Endodermal cell (in vitro differentiated cells): ENCODE results near the gene AK4. TPM values are rescaled to one million over a fixed set of nuclear protein-coding genes. Genes with fewer than 3 reads are reported as not detected.

Experiments used
- DNase-seq: peaks from one replicate; pipeline ENCODE4 v3.0.0-alpha.2; 2017
- H3K27ac ChIP-seq: 2 replicates; pipeline ENCODE4 v1.5.1; 2013; ENCODE audit warnings: mild to moderate bottlenecking, low read depth, low read length, moderate library complexity
- H3K27me3 ChIP-seq: 2 replicates; pipeline ENCODE4 v1.6.1; 2013; ENCODE audit warnings: mild to moderate bottlenecking, low read length, moderate library complexity; ENCODE audit not compliant: insufficient read depth, control insufficient read depth, poor library complexity, severe bottlenecking
- H3K36me3 ChIP-seq: 2 replicates; pipeline ENCODE4 v1.7.0; 2013; ENCODE audit warnings: mild to moderate bottlenecking, low read length, moderate library complexity; ENCODE audit not compliant: control insufficient read depth, insufficient read depth
- H3K4me1 ChIP-seq: one replicate; pipeline ENCODE4 v1.7.0; 2013; ENCODE audit warnings: low read length; ENCODE audit not compliant: control insufficient read depth, insufficient read depth
- H3K4me3 ChIP-seq: 2 replicates; pipeline ENCODE4 v1.5.1; 2013; ENCODE audit warnings: mild to moderate bottlenecking, low read length, moderate library complexity
- H3K9ac ChIP-seq: 2 replicates; pipeline ENCODE4 v1.6.1; 2013; ENCODE audit warnings: mild to moderate bottlenecking, low read length, moderate library complexity; ENCODE audit not compliant: poor library complexity, severe bottlenecking; ENCODE audit errors: extremely low read depth
- H3K9me3 ChIP-seq: 2 replicates; pipeline ENCODE4 v1.6.1; 2013; ENCODE audit warnings: mild to moderate bottlenecking, low read length, moderate library complexity; ENCODE audit not compliant: control insufficient read depth
- H3K27ac Mint-ChIP-seq: 2 replicates; pipeline ENCODE4 v1.8.0; 2020; ENCODE audit warnings: mixed read lengths
- H3K27me3 Mint-ChIP-seq: 2 replicates; pipeline ENCODE4 v1.8.0; 2021; ENCODE audit warnings: mild to moderate bottlenecking, mixed read lengths; ENCODE audit not compliant: insufficient read depth
- H3K36me3 Mint-ChIP-seq: 2 replicates; pipeline ENCODE4 v1.8.0; 2020; ENCODE audit warnings: low read depth, mixed read lengths
- H3K4me1 Mint-ChIP-seq: 2 replicates; pipeline ENCODE4 v1.8.0; 2020; ENCODE audit warnings: mixed read lengths
- H3K4me3 Mint-ChIP-seq: 2 replicates; pipeline ENCODE4 v1.8.0; 2020; ENCODE audit warnings: mild to moderate bottlenecking, moderate library complexity, mixed read lengths
- H3K9me3 Mint-ChIP-seq: 2 replicates; pipeline ENCODE4 v1.8.0; 2020; ENCODE audit warnings: mild to moderate bottlenecking, mixed read lengths
- WGBS, 2 experiments: methylation state at CpG; one replicate each; pipeline versions ENCODE4 v1.1.5 to v1.1.7; 2013; ENCODE audit warnings: missing lambda C conversion rate in 2 of 2, mixed read lengths in 1 of 2; ENCODE audit not compliant: insufficient coverage in 1 of 2, insufficient read length in 1 of 2; 5-methylcytosine and 5-hydroxymethylcytosine counted together
- total RNA-seq, 2 donors: library from RNA; stranded (reverse); fragmentation: NEBNext Ultra II Directional in 1 of 2; extraction: Animal tissue kit (Norgen Biotek cat#: 25700) in 1 of 2; gene quantifications; 2 replicates in 1 of 2; 3 replicates in 1 of 2; pipeline ENCODE4 v1.2.1, GENCODE V29; 2021
- TF ChIP-seq, protein P1 (sequence below): fragments of 200-600 bp; sonication (generic); conservative IDR thresholded peaks from 2 replicates; pipeline ENCODE4 v1.5.0; 2021; ENCODE audit warnings: antibody characterized with exemption, mild to moderate bottlenecking

Gene AK4
- total RNA-seq, 2 donors from 2014 or later: 118 to 139 TPM

DNA sequence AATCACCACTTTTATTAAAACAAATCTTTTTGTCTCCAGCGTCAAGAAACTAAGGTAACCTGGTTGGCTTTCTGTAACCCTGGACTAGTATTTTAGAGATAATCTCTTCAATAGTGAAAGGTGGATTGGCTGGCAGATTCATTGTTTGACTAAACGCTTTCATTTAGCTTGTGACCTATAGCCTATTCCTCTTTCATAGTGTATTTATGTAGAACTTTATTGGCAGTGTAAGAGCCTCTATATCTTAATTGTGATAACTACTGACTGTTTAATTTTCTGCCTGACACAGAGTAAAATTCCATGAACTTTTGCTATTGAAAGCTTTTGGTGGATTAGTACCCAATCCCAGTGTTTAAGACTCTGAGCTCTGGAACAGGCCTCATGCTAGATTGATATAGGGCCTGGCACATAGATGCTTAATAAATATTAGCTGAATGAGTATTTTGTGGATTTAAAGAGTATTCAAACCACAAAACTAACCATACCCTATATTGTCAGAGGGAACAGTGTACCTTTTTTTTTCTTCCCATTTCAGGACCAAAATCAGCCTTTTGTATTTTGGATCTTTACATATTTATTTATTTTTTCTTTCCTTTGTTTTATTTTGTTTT lies 34.8 kb downstream of the AK4 start:
- H3K27me3 ChIP-seq: no peaks in the 10 kb centered on the region
- H3K4me3 Mint-ChIP-seq: no peak overlapping the region
- no peaks in the 10 kb centered on the region for H3K9me3 ChIP-seq
- H3K36me3 Mint-ChIP-seq: peaks cover under 1% of the 10 kb centered on the region
- peaks cover 34% of the 10 kb centered on the region for H3K4me1 Mint-ChIP-seq
- no peaks in the 10 kb centered on the region for H3K27me3 Mint-ChIP-seq
- H3K4me3 ChIP-seq: no peak overlapping the region
- TF ChIP-seq, protein P1, sequence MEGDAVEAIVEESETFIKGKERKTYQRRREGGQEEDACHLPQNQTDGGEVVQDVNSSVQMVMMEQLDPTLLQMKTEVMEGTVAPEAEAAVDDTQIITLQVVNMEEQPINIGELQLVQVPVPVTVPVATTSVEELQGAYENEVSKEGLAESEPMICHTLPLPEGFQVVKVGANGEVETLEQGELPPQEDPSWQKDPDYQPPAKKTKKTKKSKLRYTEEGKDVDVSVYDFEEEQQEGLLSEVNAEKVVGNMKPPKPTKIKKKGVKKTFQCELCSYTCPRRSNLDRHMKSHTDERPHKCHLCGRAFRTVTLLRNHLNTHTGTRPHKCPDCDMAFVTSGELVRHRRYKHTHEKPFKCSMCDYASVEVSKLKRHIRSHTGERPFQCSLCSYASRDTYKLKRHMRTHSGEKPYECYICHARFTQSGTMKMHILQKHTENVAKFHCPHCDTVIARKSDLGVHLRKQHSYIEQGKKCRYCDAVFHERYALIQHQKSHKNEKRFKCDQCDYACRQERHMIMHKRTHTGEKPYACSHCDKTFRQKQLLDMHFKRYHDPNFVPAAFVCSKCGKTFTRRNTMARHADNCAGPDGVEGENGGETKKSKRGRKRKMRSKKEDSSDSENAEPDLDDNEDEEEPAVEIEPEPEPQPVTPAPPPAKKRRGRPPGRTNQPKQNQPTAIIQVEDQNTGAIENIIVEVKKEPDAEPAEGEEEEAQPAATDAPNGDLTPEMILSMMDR: no peak
- no peak overlapping the region for H3K9ac ChIP-seq
- H3K36me3 ChIP-seq: peaks cover 8% of the 10 kb centered on the region
- DNase-seq: no peak
- H3K9me3 Mint-ChIP-seq: no peaks in the 10 kb centered on the region
- H3K27ac Mint-ChIP-seq: no peak overlapping the region
- WGBS, 2 experiments: 90% methylated on average over 2 of the region's 2 CpGs; no CpG with 5 or more reads in 1 of the 2 experiments
- peaks cover 9% of the 10 kb centered on the region for H3K4me1 ChIP-seq
- no peak overlapping the region for H3K27ac ChIP-seq

DNA sequence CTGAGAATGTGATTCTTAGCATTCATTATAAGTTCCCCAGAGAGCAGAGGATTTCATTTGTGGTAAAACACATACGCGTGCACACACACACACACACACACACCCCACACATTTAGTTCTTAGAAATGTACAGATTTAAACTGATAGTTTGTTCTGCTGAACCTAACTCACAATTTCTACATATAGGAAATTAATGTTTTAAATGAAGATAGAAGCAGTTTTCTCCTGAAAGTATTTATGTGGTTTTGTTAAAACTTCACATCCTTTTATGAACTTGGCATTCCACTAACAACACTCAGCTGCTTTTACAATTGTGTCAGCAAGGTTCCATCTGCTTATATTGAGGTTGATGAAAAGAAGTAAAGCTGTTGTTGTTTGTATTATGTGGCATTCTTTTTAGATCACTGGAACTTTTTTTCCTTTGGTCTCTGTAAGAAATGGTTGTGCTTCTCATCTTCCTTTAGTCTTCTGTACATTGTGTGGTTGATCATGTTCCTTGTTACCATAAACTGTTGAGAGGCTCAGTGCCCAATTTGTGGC lies 41.6 kb downstream of the AK4 start:
- no peak overlapping the region for H3K4me3 Mint-ChIP-seq
- Histone ChIP-seq H3K36me3 (peaks cover 45% of the 10 kb centered on the region), H3K9me3 (peaks cover 32% of the 10 kb centered on the region), H3K4me3 (no peak overlapping the region), H3K27me3 (no peaks in the 10 kb centered on the region), H3K4me1 (no peaks in the 10 kb centered on the region), H3K9ac (no peak overlapping the region), H3K27ac (no peak overlapping the region)
- TF ChIP-seq, protein P1: no peak
- no peak for DNase-seq
- peaks cover 10% of the 10 kb centered on the region for H3K9me3 Mint-ChIP-seq
- peak overlapping the region; percentile 40 for H3K27ac Mint-ChIP-seq
- H3K27me3 Mint-ChIP-seq: no peaks in the 10 kb centered on the region
- peaks cover 11% of the 10 kb centered on the region for H3K4me1 Mint-ChIP-seq
- peaks cover 41% of the 10 kb centered on the region for H3K36me3 Mint-ChIP-seq
- WGBS, 2 experiments: 94% methylated on average over 2 of the region's 2 CpGs; no CpG with 5 or more reads in 1 of the 2 experiments

DNA sequence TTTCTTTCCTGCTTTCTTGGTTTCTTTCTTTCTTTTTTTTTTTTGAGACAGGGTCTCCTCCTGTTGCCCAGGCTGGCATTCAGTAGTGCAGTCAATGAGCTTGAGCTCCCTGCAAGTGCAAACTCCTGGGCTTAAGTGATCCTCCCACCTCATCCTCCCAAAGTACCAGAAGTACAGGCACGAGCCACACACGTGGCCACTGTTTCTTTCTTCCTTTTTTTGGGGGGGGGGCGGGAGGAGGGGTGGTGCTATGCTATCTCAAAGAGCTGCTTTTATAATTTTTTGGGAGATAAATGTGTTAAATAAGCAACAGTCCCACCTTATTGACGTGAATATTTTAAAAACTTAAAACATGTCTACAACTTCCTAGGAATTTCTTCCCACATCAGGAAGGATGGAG lies 42.2 kb downstream of the AK4 start:
- H3K27ac ChIP-seq: no peak overlapping the region
- TF ChIP-seq, protein P1: no peak
- no peaks in the 10 kb centered on the region for H3K4me1 ChIP-seq
- no peak for DNase-seq
- Mint-ChIP-seq H3K9me3 (peaks cover 10% of the 10 kb centered on the region), H3K4me1 (peaks cover 7% of the 10 kb centered on the region), H3K27ac (no peak overlapping the region), H3K4me3 (no peak overlapping the region), H3K27me3 (no peaks in the 10 kb centered on the region), H3K36me3 (peaks cover 42% of the 10 kb centered on the region)
- H3K4me3 ChIP-seq: no peak overlapping the region
- no peak overlapping the region for H3K9ac ChIP-seq
- H3K9me3 ChIP-seq: peaks cover 32% of the 10 kb centered on the region
- peaks cover 48% of the 10 kb centered on the region for H3K36me3 ChIP-seq
- H3K27me3 ChIP-seq: no peaks in the 10 kb centered on the region
- WGBS, 2 experiments: 90% methylated on average over 3 of the region's 4 CpGs; no CpG with 5 or more reads in 1 of the 2 experiments
